ENCODE data around the gene SEL1L3. TPM values are rescaled to one million over a fixed set of nuclear protein-coding genes. Genes with fewer than 3 reads are reported as not detected.

Gene SEL1L3
- total and polyA plus RNA-seq, 2 of the 13 experiments (the other 11 are each of a cell fraction or from before 2014, with no cell fraction given), result 0.28 to 1.1 TPM

- no peak for TF ChIP-seq ZNF790 (CRISPR knock-in tag; IDR thresholded peaks at IDR 0.05; ENCODE audit: borderline replicate concordance)
These were observed 807 bp downstream of the SEL1L3 start (continued) for GRCh38 chr4:25861951-25862410.

- Histone ChIP-seq H2AFZ (ENCODE audit: low read length) (no peak overlapping the region), H3K4me3 (replicated peaks in 1 of 3; ENCODE audit: insufficient read depth in 1 of 3, low read depth in 2 of 3, low read length in 3 of 3) (no peak overlapping the region), H3K9me3 (ENCODE audit: low read length) (no peaks in the 10 kb centered on the region), H3K9ac (ENCODE audit: insufficient read depth, low read depth, low read length) (no peak overlapping the region), H3K36me3 (replicated peaks in 1 of 2; ENCODE audit: control insufficient read depth in 1 of 2, insufficient read depth in 2 of 2, low read length in 2 of 2) (no peaks in the 10 kb centered on the region), H3K79me2 (ENCODE audit: insufficient read depth, low read length) (no peaks in the 10 kb centered on the region), H3K27me3 (ENCODE audit: control insufficient read depth in 1 of 2, insufficient read depth in 2 of 2, low read length in 2 of 2) (peaks cover 6 to 48% of the 10 kb centered on the region in 2 experiments; a peak in 4 of 5 replicates), H3K27ac (ENCODE audit: extremely low read length, insufficient read depth, low read length) (no peak overlapping the region), H3K4me1 (ENCODE audit: insufficient read depth, low read length) (0 out of 2 replicates have a peak, but pooled peaks cover 8% of the 10 kb centered on the region), H3K4me2 (ENCODE audit: low read depth, low read length) (peak overlapping the region; percentile 68; the same call in 1 of the 2 replicates), H4K20me1 (ENCODE audit: insufficient read depth, low read length) (no peaks in the 10 kb centered on the region)
- DNase-seq (ENCODE audit: low spot score) (no peak), ATAC-seq (no peak), FAIRE-seq (no peak)
- no peak for TF ChIP-seq ZNF383 (CRISPR knock-in tag; IDR thresholded peaks at IDR 0.05; ENCODE audit: borderline replicate concordance)
- TF ChIP-seq CBX2 (IDR thresholded peaks at IDR 0.05; ENCODE audit: low read depth, low read length), result 0 out of 2 replicates have a peak, but pooled peaks have one; percentile 49
- TF ChIP-seq CBX2 (CRISPR knock-in tag; IDR thresholded peaks at IDR 0.05; ENCODE audit: low read depth), result no peak
- peak; percentile 69 for TF ChIP-seq MAFF (IDR thresholded peaks at IDR 0.05; ENCODE audit: low read depth, low read length)
- no peak for TF ChIP-seq ZBTB1 (CRISPR knock-in tag; IDR thresholded peaks at IDR 0.05; ENCODE audit: borderline replicate concordance)
- no peak for TF ChIP-seq TOPORS (CRISPR knock-in tag; IDR thresholded peaks at IDR 0.05)
- TF ChIP-seq MAFK (conservative IDR thresholded peaks at IDR 0.05 in 1 of 2, IDR thresholded peaks at IDR 0.05 in 1 of 2; ENCODE audit: low read length in 2 of 2), result peak; percentile 73 to 75
- no peak for TF ChIP-seq ZZZ3 (CRISPR knock-in tag; IDR thresholded peaks at IDR 0.05; ENCODE audit: borderline replicate concordance)
- no TSS peak for BruUV-seq (replicated peaks)
- ChIA-PET POLR2A (no interaction called here), CTCF (ENCODE audit: low intra/inter-chr PET ratio, low total read pairs) (no interaction called here)
- intact Hi-C loops (cut with micrococcal nuclease; ENCODE audit: unreplicated experiment) (no loop called here), in situ Hi-C loops (cut with HindIII; ENCODE audit: extremely low pct_ligation_motif_present, low pct_unique_long_range_greater_than_20kb) (no loop called here)
- 31% methylated on average over 5 of the region's 5 CpGs for WGBS (ENCODE audit: low lambda C conversion rate)
These were observed 1.4 kb downstream of the SEL1L3 start for GRCh38 chr4:25861280-25861950.

Data from HepG2 (cell line).